ENCODE data around the gene NCKAP5L. TPM values are rescaled to one million over a fixed set of nuclear protein-coding genes. Genes with fewer than 3 reads are reported as not detected.

The NCKAP5L gene
- total and polyA plus RNA-seq, 9 of the 15 experiments (the other 6 are each of a cell fraction or from before 2014, with no cell fraction given) = 0.01 to 14.4 (median 3.7) TPM

DNA sequence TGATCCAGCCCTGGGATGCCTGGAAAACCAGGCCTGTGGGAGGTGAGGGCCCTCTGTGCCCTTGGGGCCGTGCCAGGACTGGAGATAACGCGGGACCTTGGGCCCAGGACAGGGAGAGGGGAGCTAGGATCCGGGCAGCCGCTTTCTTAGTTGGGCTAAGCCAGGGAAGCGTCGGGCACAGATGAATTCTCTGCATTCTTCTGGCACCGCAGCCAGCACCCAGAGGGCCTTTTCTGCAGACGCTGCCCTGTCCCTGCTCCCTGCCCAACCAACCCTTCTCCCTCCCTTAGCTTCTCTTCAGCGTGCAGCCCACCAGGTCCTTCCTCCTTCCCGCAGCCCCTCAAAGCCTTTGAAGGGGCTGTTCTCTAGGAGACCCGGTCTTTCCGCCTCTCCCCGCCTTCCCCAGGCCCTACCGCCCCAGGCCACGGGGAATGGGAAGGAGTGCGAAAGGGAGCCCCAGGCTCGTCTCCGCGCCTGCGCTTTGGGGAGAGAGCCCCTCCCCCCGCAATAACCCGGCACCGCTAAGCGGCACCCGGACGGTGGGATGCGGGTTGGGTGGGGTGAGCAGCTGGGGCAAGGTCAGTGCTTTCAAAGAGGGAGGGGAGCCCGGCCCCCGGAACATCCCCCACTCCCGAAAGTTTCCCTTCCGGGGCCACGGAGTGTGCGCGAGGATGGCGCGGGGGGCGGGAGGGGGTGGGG, 663 bp downstream of the NCKAP5L start:
- CTCF ChIA-PET (ENCODE audit: low intra/inter-chr PET ratio) = no interaction called here
- Histone ChIP-seq H3K27ac (ENCODE audit: extremely low read depth, low read depth, low read length) (peak overlapping the region; percentile 42; the same call in 2 of the 3 replicates), H3K4me2 (ENCODE audit: insufficient read depth, low read length) (peak overlapping the region; percentile 90), H3K9me1 (ENCODE audit: control insufficient read depth, insufficient read depth, low read length) (no peaks in the 10 kb centered on the region), H4K20me1 (replicated peaks; ENCODE audit: control insufficient read depth, insufficient read depth, low read length) (peaks cover 10% of the 10 kb centered on the region; the same call in 1 of the 2 replicates), H3K4me1 (replicated peaks in 1 of 2; ENCODE audit: control insufficient read depth in 2 of 2, insufficient read depth in 2 of 2, low read length in 2 of 2) (peaks cover 22 to 35% of the 10 kb centered on the region in 2 experiments), H3K36me3 (ENCODE audit: control insufficient read depth, insufficient read depth, low read length) (no peaks in the 10 kb centered on the region), H3K27me3 (ENCODE audit: control insufficient read depth in 2 of 2, insufficient read depth in 2 of 2, low read length in 2 of 2) (no peaks in the 10 kb centered on the region), H3K9ac (ENCODE audit: insufficient read depth in 1 of 2, low read depth in 2 of 2, low read length in 2 of 2) (peak overlapping the region; percentile 67 to 89), H3K79me2 (ENCODE audit: control insufficient read depth, insufficient read depth, low read length) (peaks cover 9% of the 10 kb centered on the region; the same call in 2 of the 3 replicates), H3K9me3 (replicated peaks; ENCODE audit: control insufficient read depth, insufficient read depth, low read depth, low read length) (no peaks in the 10 kb centered on the region), H2AFZ (ENCODE audit: low read depth, low read length) (peak overlapping the region; percentile 82), H3K4me3 (peak overlapping the region; percentile 85)
- in situ Hi-C loops (cut with MboI) = no loop called here
- POLR2A ChIA-PET = interaction anchor here (0.6 to 2.0 kb wide), 10 partner anchors 8 to 1179 kb away, joined by 3 to 14 read pairs (median 4); partner anchors contain the start of genes BCDIN3D and TMBIM6
- no TSS peak for BruUV-seq (replicated peaks)
- 9% methylated on average over 15 of the region's 38 CpGs for WGBS (ENCODE audit: insufficient coverage, low coverage, missing lambda C conversion rate)
- peak; percentile 75 for ATAC-seq
- intact Hi-C loops (cut with micrococcal nuclease) = loop anchor here (1.0 kb wide), 1 partner anchor 85 kb away; no protein-coding TSS in a partner anchor
- no peak for FAIRE-seq
- peak; percentile 80 to 90 (median 86) for DNase-seq (ENCODE audit: extremely low read depth in 1 of 4, low spot score in 3 of 4)
- TF ChIP-seq GABPB1 (CRISPR knock-in tag; IDR thresholded peaks at IDR 0.05) = 0 out of 2 replicates have a peak, but pooled peaks have one; percentile 5
- TF ChIP-seq NR2C1 (IDR thresholded peaks at IDR 0.05) = peak; percentile 74; the same call in 1 of the 2 replicates
- peak; percentile 81 for TF ChIP-seq NR2C1 (tag; IDR thresholded peaks at IDR 0.05)
- no peak for TF ChIP-seq ZNF174 (CRISPR knock-in tag; IDR thresholded peaks at IDR 0.05)
- TF ChIP-seq, protein P1, sequence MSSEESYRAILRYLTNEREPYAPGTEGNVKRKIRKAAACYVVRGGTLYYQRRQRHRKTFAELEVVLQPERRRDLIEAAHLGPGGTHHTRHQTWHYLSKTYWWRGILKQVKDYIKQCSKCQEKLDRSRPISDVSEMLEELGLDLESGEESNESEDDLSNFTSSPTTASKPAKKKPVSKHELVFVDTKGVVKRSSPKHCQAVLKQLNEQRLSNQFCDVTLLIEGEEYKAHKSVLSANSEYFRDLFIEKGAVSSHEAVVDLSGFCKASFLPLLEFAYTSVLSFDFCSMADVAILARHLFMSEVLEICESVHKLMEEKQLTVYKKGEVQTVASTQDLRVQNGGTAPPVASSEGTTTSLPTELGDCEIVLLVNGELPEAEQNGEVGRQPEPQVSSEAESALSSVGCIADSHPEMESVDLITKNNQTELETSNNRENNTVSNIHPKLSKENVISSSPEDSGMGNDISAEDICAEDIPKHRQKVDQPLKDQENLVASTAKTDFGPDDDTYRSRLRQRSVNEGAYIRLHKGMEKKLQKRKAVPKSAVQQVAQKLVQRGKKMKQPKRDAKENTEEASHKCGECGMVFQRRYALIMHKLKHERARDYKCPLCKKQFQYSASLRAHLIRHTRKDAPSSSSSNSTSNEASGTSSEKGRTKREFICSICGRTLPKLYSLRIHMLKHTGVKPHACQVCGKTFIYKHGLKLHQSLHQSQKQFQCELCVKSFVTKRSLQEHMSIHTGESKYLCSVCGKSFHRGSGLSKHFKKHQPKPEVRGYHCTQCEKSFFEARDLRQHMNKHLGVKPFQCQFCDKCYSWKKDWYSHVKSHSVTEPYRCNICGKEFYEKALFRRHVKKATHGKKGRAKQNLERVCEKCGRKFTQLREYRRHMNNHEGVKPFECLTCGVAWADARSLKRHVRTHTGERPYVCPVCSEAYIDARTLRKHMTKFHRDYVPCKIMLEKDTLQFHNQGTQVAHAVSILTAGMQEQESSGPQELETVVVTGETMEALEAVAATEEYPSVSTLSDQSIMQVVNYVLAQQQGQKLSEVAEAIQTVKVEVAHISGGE (CRISPR knock-in tag; IDR thresholded peaks at IDR 0.05) = no peak
- TF ChIP-seq ZNF324 (CRISPR knock-in tag; IDR thresholded peaks at IDR 0.05) = no peak
- TF ChIP-seq KAT7 (CRISPR knock-in tag; IDR thresholded peaks at IDR 0.05; ENCODE audit: borderline replicate concordance) = 0 out of 2 replicates have a peak, but pooled peaks have one; percentile 27
- TF ChIP-seq KDM5B (IDR thresholded peaks at IDR 0.05; ENCODE audit: insufficient replicate concordance, low read depth, low read length) = peak; percentile 5
- no peak for TF ChIP-seq STAT5A (IDR thresholded peaks at IDR 0.05; ENCODE audit: borderline replicate concordance, low read length)
- TF ChIP-seq, protein P2, sequence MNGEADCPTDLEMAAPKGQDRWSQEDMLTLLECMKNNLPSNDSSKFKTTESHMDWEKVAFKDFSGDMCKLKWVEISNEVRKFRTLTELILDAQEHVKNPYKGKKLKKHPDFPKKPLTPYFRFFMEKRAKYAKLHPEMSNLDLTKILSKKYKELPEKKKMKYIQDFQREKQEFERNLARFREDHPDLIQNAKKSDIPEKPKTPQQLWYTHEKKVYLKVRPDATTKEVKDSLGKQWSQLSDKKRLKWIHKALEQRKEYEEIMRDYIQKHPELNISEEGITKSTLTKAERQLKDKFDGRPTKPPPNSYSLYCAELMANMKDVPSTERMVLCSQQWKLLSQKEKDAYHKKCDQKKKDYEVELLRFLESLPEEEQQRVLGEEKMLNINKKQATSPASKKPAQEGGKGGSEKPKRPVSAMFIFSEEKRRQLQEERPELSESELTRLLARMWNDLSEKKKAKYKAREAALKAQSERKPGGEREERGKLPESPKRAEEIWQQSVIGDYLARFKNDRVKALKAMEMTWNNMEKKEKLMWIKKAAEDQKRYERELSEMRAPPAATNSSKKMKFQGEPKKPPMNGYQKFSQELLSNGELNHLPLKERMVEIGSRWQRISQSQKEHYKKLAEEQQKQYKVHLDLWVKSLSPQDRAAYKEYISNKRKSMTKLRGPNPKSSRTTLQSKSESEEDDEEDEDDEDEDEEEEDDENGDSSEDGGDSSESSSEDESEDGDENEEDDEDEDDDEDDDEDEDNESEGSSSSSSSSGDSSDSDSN (IDR thresholded peaks at IDR 0.05; ENCODE audit: borderline replicate concordance in 1 of 2, low read depth in 2 of 2, low read length in 2 of 2) = no peak
- no peak for TF ChIP-seq ZFP36 (IDR thresholded peaks at IDR 0.05; ENCODE audit: low read depth, low read length, partially characterized antibody)
- TF ChIP-seq ZFX (CRISPR knock-in tag; IDR thresholded peaks at IDR 0.05) = peak; percentile 57; the same call in 1 of the 2 replicates
- TF ChIP-seq, protein P3, sequence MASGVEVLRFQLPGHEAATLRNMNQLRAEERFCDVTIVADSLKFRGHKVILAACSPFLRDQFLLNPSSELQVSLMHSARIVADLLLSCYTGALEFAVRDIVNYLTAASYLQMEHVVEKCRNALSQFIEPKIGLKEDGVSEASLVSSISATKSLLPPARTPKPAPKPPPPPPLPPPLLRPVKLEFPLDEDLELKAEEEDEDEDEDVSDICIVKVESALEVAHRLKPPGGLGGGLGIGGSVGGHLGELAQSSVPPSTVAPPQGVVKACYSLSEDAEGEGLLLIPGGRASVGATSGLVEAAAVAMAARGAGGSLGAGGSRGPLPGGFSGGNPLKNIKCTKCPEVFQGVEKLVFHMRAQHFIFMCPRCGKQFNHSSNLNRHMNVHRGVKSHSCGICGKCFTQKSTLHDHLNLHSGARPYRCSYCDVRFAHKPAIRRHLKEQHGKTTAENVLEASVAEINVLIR (CRISPR knock-in tag; IDR thresholded peaks at IDR 0.05) = no peak
- TF ChIP-seq ETV5 (CRISPR knock-in tag; IDR thresholded peaks at IDR 0.05; ENCODE audit: low read depth) = no peak

All from K562 (cell line).